OCI-LY7 (cell line): ENCODE measurements around the gene TPH1. TPM values are rescaled to one million over a fixed set of nuclear protein-coding genes. Genes with fewer than 3 reads are reported as not detected.
A peak's percentile ranks its signal among the peaks of the same experiment; 100 is the strongest.

Experiments
- BruUV-seq: library from RNA; stranded (reverse); fragments of 400-500 nt; replicated peaks from 2 replicates; lab custom pipeline; 2021; lab: Mats Ljungman, UMichigan
- CTCF ChIA-PET: fragments of 300-600 bp; sonication (Branson Sonifier 250); formaldehyde crosslinking; loops from one replicate; lab custom pipeline; 2022; ENCODE audit warnings: antibody characterized with exemption; ENCODE audit not compliant: unreplicated experiment; lab: Charles Lee
- POLR2A ChIA-PET: fragments of 300-600 bp; sonication (Branson Sonifier 250); formaldehyde crosslinking; loops from one replicate; lab custom pipeline; 2022; ENCODE audit warnings: antibody characterized with exemption; lab: Charles Lee
- DNase-seq: peaks from one replicate; pipeline ENCODE4 v3.0.0-alpha.2; 2015; ENCODE audit warnings: low spot score
- H2AFZ ChIP-seq: fragments of 200-600 bp; sonication (generic), shearing (Covaris generic); 2 replicates; pipeline ENCODE4 v1.6.1; 2014; ENCODE audit warnings: mild to moderate bottlenecking, antibody characterized with exemption, low read length, moderate library complexity
- H3K27ac ChIP-seq: fragments of 200-600 bp; sonication (generic); 2 replicates; pipeline ENCODE4 v1.5.1; 2014; ENCODE audit warnings: mixed run types, low read depth, mild to moderate bottlenecking, moderate library complexity, low read length, inconsistent platforms; ENCODE audit not compliant: poor library complexity, severe bottlenecking
- H3K36me3 ChIP-seq: fragments of 200-600 bp; sonication (generic); 2 replicates; pipeline ENCODE4 v1.6.1; 2014; ENCODE audit warnings: mild to moderate bottlenecking, antibody characterized with exemption, low read length, moderate library complexity, mixed read lengths; ENCODE audit not compliant: insufficient read depth
- H3K4me1 ChIP-seq: fragments of 200-600 bp; sonication (generic); 2 replicates; pipeline ENCODE4 v1.5.1; 2014; ENCODE audit warnings: mild to moderate bottlenecking, low read length; ENCODE audit not compliant: insufficient read depth, poor library complexity, severe bottlenecking
- H3K4me2 ChIP-seq: fragments of 200-600 bp; sonication (generic); 2 replicates; pipeline ENCODE4 v1.6.1; 2014; ENCODE audit warnings: mild to moderate bottlenecking, low read length
- H3K4me3 ChIP-seq: fragments of 200-600 bp; sonication (generic); 2 replicates; pipeline ENCODE4 v1.5.1; 2014; ENCODE audit warnings: mild to moderate bottlenecking, low read depth, low read length; ENCODE audit not compliant: poor library complexity, severe bottlenecking
- H3K79me2 ChIP-seq: fragments of 200-600 bp; sonication (generic); 2 replicates; pipeline ENCODE4 v1.6.1; 2016; ENCODE audit warnings: low read depth, mild to moderate bottlenecking, low read length, moderate library complexity, mixed read lengths; ENCODE audit not compliant: insufficient read depth
- H3K9me2 ChIP-seq: fragments of 200-600 bp; sonication (generic); 2 replicates; pipeline ENCODE4 v1.6.1; 2016; ENCODE audit warnings: mild to moderate bottlenecking, low read length, mixed read lengths; ENCODE audit not compliant: insufficient read depth
- H3K9me3 ChIP-seq: fragments of 200-600 bp; sonication (generic); 2 replicates; pipeline ENCODE4 v1.6.1; 2014; ENCODE audit warnings: mild to moderate bottlenecking, mixed run types, low read length, mixed read lengths
- H4K20me1 ChIP-seq: fragments of 200-600 bp; sonication (generic); 2 replicates; pipeline ENCODE4 v1.6.1; 2014; ENCODE audit warnings: mild to moderate bottlenecking, antibody characterized with exemption, low read length, moderate library complexity, mixed read lengths; ENCODE audit not compliant: insufficient read depth
- EZH2phosphoT487 ChIP-seq: fragments of 200-600 bp; sonication (generic); IDR thresholded peaks from 2 replicates; pipeline ENCODE4 v1.6.1; 2018; ENCODE audit warnings: low read depth, borderline replicate concordance, mild to moderate bottlenecking, mixed run types, antibody characterized with exemption, low read length, moderate library complexity, mixed read lengths
- intact Hi-C: fragments of 100-400 bp; cut with micrococcal nuclease; formaldehyde crosslinking; loops from one replicate; pipeline ENCODE4 v1.10.0; 2022; ENCODE audit not compliant: unreplicated experiment
- total RNA-seq, 2 experiments: library from RNA; depleted of rRNA in 1 of 2; stranded (reverse); fragments of >200 nt in 1 of 2; shearing (Covaris generic) in 1 of 2; gene quantifications; 2 replicates each; pipeline ENCODE4 v1.2.3, GENCODE V29; 2014 to 2022
- TF ChIP-seq, protein P1 (sequence below): fragments of 200-600 bp; sonication (generic); conservative IDR thresholded peaks from 2 replicates; pipeline ENCODE4 v1.5.1; 2014; ENCODE audit warnings: mild to moderate bottlenecking, antibody characterized with exemption, low read length, moderate library complexity, mixed read lengths

Gene TPH1
- total RNA-seq, 2 experiments from 2014 or later = 0.19 to 0.23 TPM

DNA sequence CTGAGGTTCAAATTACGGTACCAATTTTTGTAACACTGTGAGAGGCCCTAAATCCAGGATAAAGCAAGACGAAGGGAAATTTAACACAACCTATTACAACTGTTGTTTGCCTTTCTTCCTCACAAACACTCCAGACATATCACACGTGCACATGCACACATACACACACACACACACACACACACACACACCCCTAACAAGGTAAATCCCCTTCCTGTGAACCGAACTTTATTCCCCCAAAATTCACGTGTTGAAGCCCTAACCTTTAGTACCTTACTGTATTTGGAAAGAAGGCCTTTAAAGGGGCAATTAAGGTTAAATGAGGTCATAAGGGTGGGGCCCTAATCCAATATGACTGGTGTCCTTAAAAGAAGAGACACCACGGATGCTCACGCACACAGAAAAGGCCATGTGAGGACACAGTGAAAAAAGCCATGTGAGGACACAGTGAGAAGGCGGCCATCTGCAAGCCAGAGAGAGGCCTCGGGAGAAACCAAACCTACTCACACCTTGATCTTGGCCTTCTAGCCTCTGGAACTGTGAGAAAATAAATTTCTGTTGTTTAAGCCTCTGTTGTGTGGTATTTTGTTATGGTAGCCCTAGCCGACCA, 35.0 kb downstream of the TPH1 start:
- no peak overlapping the region for H2AFZ ChIP-seq
- TF ChIP-seq, protein P1, sequence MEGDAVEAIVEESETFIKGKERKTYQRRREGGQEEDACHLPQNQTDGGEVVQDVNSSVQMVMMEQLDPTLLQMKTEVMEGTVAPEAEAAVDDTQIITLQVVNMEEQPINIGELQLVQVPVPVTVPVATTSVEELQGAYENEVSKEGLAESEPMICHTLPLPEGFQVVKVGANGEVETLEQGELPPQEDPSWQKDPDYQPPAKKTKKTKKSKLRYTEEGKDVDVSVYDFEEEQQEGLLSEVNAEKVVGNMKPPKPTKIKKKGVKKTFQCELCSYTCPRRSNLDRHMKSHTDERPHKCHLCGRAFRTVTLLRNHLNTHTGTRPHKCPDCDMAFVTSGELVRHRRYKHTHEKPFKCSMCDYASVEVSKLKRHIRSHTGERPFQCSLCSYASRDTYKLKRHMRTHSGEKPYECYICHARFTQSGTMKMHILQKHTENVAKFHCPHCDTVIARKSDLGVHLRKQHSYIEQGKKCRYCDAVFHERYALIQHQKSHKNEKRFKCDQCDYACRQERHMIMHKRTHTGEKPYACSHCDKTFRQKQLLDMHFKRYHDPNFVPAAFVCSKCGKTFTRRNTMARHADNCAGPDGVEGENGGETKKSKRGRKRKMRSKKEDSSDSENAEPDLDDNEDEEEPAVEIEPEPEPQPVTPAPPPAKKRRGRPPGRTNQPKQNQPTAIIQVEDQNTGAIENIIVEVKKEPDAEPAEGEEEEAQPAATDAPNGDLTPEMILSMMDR = no peak
- no peak for TF ChIP-seq EZH2phosphoT487
- H3K4me2 ChIP-seq = peak overlapping the region; percentile 72
- no peaks in the 10 kb centered on the region for H3K9me3 ChIP-seq
- no peak overlapping the region for H3K27ac ChIP-seq
- ChIA-PET POLR2A (no interaction called here), CTCF (no interaction called here)
- no peaks in the 10 kb centered on the region for H4K20me1 ChIP-seq
- no peaks in the 10 kb centered on the region for H3K9me2 ChIP-seq
- H3K79me2 ChIP-seq = peaks cover 10% of the 10 kb centered on the region; the same call in 1 of the 2 replicates
- peaks cover 4% of the 10 kb centered on the region; the same call in 1 of the 2 replicates for H3K36me3 ChIP-seq
- peaks cover 25% of the 10 kb centered on the region for H3K4me1 ChIP-seq
- DNase-seq = no peak
- intact Hi-C loops = loop anchor here (5.0 to 10.0 kb wide), 2 partner anchors 96 to 514 kb away; partner anchors contain the start of genes SAAL1 and TSG101
- BruUV-seq = TSS peak; percentile 50
- peak overlapping the region; percentile 76 for H3K4me3 ChIP-seq

DNA sequence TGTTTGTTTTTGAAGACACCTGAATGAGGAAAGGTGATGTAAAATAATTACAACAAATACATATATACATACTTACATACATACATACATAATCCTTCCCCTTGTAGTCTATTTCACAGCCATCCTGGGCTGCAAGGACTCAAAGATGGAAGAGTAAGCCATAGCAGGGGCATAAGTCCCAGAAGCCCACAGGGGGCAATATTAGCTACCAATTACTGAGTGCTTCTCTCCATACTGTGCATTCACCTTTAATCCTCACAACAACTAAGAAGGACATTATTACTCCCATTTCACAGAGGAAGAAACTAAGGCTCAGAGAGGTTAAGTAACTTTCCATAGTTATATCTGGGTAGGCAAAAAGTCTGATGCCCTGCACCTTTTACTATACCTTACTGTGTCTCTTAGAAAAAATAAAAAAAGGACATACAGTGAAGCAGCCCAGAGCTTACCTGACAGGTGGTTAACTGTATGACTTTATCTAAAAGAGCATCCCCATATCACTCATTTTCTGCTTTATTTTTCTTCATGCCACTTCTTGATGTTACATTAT, 35.9 kb downstream of the TPH1 start:
- no peak overlapping the region for H3K27ac ChIP-seq
- H4K20me1 ChIP-seq = no peaks in the 10 kb centered on the region
- ChIA-PET CTCF (no interaction called here), POLR2A (interaction anchor here (1.4 to 1.7 kb wide), 2 partner anchors 10 to 22 kb away, joined by 3 to 7 read pairs; no protein-coding TSS in a partner anchor)
- no peak overlapping the region for H3K4me2 ChIP-seq
- H3K36me3 ChIP-seq = peaks cover 11% of the 10 kb centered on the region
- H3K9me2 ChIP-seq = no peaks in the 10 kb centered on the region
- H3K79me2 ChIP-seq = peaks cover 10% of the 10 kb centered on the region; the same call in 1 of the 2 replicates
- TF ChIP-seq EZH2phosphoT487 = no peak
- TF ChIP-seq, protein P1 = peak; percentile 59
- DNase-seq = peak; percentile 19
- H2AFZ ChIP-seq = no peak overlapping the region
- no peak overlapping the region for H3K4me3 ChIP-seq
- no peaks in the 10 kb centered on the region for H3K9me3 ChIP-seq
- peaks cover 25% of the 10 kb centered on the region for H3K4me1 ChIP-seq
- intact Hi-C loops = loop anchor here (5.0 to 10.0 kb wide), 2 partner anchors 97 to 515 kb away; partner anchors contain the start of genes SAAL1 and TSG101
- no TSS peak for BruUV-seq
